ENCODE data around the gene LRTM2.

DNA sequence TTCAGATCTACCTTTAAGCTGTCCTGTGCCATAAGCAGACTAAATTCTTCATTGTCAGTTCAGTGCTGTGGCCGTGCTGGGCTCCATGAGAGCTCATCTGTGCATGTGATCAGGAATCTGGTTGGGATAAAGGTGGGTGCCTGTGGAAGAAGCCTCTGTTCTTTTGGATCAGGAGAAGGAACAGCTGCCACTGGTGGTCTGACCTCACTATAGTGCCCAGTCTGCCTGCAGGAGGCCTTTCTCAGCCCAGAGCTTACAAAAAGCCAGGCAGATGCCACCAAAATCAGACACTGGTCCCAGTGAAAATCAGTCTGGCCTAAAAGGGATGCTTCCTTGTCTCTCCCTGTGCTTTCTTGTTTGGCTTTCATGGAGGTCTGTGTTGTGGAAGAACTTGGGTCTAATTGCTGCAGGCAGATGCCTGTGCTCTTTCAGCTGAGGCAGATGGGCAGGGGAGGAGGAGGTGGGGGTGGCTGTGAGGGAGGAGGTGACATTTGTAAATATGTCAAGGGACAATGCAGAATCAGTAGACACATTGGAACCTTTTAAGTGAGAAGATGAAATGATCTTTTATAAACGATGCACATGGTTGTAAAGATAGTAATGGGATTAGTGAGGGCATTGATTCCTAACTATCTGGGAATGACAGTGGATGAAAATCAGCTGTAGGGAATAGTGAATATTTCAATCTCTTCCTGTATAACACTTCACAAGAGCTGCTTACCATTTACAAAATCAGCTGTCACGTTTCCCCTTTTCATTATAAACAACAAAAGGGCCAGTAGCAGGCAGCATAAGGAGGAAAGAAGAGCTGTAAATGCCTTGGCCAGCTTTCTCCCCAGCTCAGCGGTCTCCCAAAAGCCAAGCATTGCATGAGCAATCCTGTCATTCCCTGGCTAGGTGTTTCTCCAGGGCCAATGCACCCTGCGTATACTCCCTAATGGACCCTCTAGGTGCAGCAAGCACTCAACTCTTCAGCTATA is 53.5 kb downstream of the LRTM2 start:
- no peak for TF ChIP-seq POLR2A (IDR thresholded peaks at IDR 0.05)
- TF ChIP-seq, protein P1, sequence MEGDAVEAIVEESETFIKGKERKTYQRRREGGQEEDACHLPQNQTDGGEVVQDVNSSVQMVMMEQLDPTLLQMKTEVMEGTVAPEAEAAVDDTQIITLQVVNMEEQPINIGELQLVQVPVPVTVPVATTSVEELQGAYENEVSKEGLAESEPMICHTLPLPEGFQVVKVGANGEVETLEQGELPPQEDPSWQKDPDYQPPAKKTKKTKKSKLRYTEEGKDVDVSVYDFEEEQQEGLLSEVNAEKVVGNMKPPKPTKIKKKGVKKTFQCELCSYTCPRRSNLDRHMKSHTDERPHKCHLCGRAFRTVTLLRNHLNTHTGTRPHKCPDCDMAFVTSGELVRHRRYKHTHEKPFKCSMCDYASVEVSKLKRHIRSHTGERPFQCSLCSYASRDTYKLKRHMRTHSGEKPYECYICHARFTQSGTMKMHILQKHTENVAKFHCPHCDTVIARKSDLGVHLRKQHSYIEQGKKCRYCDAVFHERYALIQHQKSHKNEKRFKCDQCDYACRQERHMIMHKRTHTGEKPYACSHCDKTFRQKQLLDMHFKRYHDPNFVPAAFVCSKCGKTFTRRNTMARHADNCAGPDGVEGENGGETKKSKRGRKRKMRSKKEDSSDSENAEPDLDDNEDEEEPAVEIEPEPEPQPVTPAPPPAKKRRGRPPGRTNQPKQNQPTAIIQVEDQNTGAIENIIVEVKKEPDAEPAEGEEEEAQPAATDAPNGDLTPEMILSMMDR (IDR thresholded peaks at IDR 0.05) = no peak
